Measurements from ENCODE around the gene FAM3A.

- TF ChIP-seq CTCF (IDR thresholded peaks at IDR 0.05) (no peak), POLR2A (IDR thresholded peaks at IDR 0.05) (no peak)
These were observed 13.0 kb downstream of the FAM3A start for GRCh38 chrX:154502989-154503388.

All from esophagus squamous epithelium (tissue), 4 donors.